Activated B cell treated with CpG ODN at 0.5 μM for 24 hours (primary cell): ENCODE data around the gene MYOM3. TPM values are rescaled to one million over a fixed set of nuclear protein-coding genes. Genes with fewer than 3 reads are reported as not detected.

ENCODE experiments used
- ATAC-seq: fragments of 200-7000 bp; cut with Tn5 transposase; one replicate; pipeline ENCODE4 v1.10.0; 2021; ENCODE audit warnings: low read depth, mild to moderate bottlenecking, moderate library complexity
- CTCF ChIA-PET: fragments of 350-600 bp; sonication (Branson Sonifier 250); formaldehyde crosslinking; loops from one replicate; lab custom pipeline; 2021; ENCODE audit warnings: antibody characterized with exemption; lab: Charles Lee
- POLR2A ChIA-PET: fragments of 350-600 bp; sonication (Branson Sonifier 250); formaldehyde crosslinking; loops from one replicate; lab custom pipeline; 2021; ENCODE audit warnings: antibody characterized with exemption; lab: Charles Lee
- DNase-seq: peaks from one replicate; pipeline ENCODE4 v3.0.0; 2022
- H3K27ac Mint-ChIP-seq: one replicate; pipeline ENCODE4 v1.8.0; 2020; ENCODE audit warnings: mixed read lengths
- H3K27me3 Mint-ChIP-seq: one replicate; pipeline ENCODE4 v1.8.0; 2021; ENCODE audit warnings: mixed read lengths
- H3K36me3 Mint-ChIP-seq: one replicate; pipeline ENCODE4 v1.8.0; 2021; ENCODE audit warnings: low read depth, mixed read lengths
- H3K4me1 Mint-ChIP-seq: one replicate; pipeline ENCODE4 v1.8.0; 2021; ENCODE audit warnings: mixed read lengths
- H3K4me3 Mint-ChIP-seq: one replicate; pipeline ENCODE4 v1.8.0; 2020; ENCODE audit warnings: mild to moderate bottlenecking, mixed read lengths
- H3K9me3 Mint-ChIP-seq: one replicate; pipeline ENCODE4 v1.8.0; 2020; ENCODE audit warnings: mixed read lengths
- intact Hi-C: fragments of 100-400 bp; cut with micrococcal nuclease; formaldehyde crosslinking; loops from one replicate; pipeline ENCODE4 v1.15.1; 2024
- total RNA-seq: library from RNA; stranded (reverse); gene quantifications from 2 replicates; pipeline ENCODE4 v1.2.3, GENCODE V29; 2022
- TF ChIP-seq, protein P1 (sequence below): fragments of 200-600 bp; IDR thresholded peaks from one replicate; pipeline ENCODE4 v1.8.0; 2022; ENCODE audit warnings: antibody characterized with exemption, mild to moderate bottlenecking

MYOM3 gene
- total RNA-seq, 1 donor from 2014 or later: not detected

DNA sequence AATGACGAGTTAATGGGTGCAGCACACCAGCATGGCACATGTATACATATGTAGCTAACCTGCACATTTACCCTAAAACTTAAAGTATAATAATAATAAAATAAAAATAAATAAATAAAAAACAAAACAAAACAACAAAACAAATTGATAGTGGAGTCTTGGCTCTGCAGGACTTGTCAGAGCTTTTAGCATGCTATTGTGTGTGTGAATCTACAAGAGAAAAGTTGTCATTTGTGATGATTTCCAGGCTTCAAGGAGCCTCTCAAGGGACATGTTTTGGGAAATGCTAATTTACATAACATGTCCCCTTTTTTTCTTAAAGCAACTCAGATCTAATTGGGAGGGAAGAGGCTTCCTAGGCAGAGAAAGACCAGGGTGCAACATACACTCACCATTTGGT, 21.9 kb upstream of the MYOM3 start:
- DNase-seq: no peak
- Mint-ChIP-seq H3K27me3 (peaks cover 7% of the 10 kb centered on the region), H3K27ac (no peak overlapping the region), H3K4me1 (no peaks in the 10 kb centered on the region), H3K4me3 (no peak overlapping the region), H3K9me3 (peaks cover 14% of the 10 kb centered on the region), H3K36me3 (peaks cover 3% of the 10 kb centered on the region)
- ChIA-PET POLR2A (no interaction called here), CTCF (interaction anchor here (1.9 kb wide), 1 partner anchor 17 kb away, joined by 4 read pairs; no protein-coding TSS in a partner anchor)
- TF ChIP-seq, protein P1, sequence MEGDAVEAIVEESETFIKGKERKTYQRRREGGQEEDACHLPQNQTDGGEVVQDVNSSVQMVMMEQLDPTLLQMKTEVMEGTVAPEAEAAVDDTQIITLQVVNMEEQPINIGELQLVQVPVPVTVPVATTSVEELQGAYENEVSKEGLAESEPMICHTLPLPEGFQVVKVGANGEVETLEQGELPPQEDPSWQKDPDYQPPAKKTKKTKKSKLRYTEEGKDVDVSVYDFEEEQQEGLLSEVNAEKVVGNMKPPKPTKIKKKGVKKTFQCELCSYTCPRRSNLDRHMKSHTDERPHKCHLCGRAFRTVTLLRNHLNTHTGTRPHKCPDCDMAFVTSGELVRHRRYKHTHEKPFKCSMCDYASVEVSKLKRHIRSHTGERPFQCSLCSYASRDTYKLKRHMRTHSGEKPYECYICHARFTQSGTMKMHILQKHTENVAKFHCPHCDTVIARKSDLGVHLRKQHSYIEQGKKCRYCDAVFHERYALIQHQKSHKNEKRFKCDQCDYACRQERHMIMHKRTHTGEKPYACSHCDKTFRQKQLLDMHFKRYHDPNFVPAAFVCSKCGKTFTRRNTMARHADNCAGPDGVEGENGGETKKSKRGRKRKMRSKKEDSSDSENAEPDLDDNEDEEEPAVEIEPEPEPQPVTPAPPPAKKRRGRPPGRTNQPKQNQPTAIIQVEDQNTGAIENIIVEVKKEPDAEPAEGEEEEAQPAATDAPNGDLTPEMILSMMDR: no peak
- no peak for ATAC-seq
- intact Hi-C loops: no loop called here

DNA sequence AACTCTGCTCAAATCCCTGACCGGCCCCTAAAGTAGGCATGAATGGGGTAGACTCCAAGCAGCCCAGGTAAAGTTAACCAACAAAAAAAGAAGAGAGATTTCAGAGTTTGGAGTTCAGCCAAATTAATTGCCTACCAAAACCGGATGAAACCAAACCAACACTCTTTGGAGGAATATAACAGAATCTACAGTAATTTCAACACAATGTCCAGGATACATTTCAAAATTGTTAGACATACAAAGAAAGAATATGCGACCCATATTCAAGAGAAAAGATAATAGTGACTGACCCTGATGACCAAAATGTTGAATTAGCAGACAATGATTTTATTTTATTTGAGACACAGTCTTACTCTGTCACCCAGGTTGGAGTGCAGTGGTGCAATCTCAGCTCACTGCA, 18.4 kb upstream of the MYOM3 start:
- Mint-ChIP-seq H3K36me3 (peaks cover 3% of the 10 kb centered on the region), H3K27ac (no peak overlapping the region), H3K4me3 (no peak overlapping the region), H3K27me3 (peaks cover 7% of the 10 kb centered on the region), H3K9me3 (peaks cover 12% of the 10 kb centered on the region), H3K4me1 (no peaks in the 10 kb centered on the region)
- ATAC-seq (no peak), DNase-seq (no peak)
- TF ChIP-seq, protein P1: no peak
- ChIA-PET CTCF (no interaction called here), POLR2A (no interaction called here)
- intact Hi-C loops: no loop called here

DNA sequence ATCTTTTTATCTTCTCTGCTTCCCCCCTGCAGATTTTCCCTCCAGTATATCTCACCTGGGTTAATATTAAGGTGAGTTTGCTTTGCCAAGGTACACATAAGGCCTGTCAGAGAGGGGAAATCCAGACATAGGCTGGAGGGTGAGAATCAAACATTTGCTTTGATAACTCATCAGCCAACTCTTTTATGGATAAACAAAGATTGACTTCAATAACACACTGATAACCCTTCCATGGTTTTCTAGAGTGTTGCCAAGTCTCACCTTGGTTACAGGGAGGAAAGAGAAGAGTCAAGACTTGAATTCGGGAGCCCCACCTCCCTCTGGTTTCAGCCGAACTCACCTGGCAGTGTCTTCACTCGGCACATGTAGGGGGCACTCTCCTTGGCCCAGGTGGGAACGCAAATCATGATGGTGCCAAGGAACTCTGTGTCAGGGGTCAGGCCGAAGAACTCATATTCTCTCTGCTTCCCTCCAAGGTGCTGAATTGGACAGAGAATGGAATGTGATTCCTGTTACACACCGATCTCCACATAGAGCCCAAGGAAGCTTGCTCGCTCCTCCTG, 15.9 kb upstream of the MYOM3 start:
- Mint-ChIP-seq H3K4me1 (no peaks in the 10 kb centered on the region), H3K9me3 (peaks cover 5% of the 10 kb centered on the region), H3K27ac (no peak overlapping the region), H3K27me3 (peaks cover 5% of the 10 kb centered on the region), H3K4me3 (no peak overlapping the region), H3K36me3 (peaks cover 3% of the 10 kb centered on the region)
- TF ChIP-seq, protein P1: no peak
- ChIA-PET POLR2A (no interaction called here), CTCF (no interaction called here)
- intact Hi-C loops: no loop called here
- ATAC-seq (no peak), DNase-seq (no peak)

DNA sequence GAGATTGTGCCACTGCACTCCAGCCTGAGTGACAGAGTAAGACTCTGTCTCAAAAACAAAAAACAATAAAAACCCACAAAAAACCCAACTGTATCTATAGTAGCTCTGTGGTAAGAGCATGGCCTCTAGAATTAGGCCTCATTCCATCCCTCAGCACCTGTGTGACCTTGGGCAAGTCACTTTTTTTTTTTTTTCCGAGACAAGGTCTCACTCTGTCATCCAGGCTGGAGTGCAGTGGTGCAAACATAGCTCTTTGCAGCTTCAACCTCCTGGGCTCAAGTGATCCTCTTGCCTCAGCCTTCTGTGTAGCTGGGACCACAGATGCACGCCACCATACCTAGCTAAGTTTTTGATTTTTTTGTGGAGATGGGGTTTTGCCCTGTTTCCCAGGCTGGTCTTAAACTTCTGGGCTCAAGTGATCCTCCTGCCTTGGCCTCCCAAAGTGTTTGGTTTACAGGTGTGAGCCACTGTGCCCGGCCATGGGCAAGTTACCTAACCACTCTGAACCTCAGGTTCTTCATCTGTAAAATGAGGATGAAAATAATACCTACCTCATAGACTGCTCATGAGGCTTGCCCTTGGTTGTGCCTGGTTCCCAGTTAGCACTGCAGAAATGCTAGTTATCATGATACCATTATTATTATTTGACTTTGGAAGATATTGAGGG, 15.3 kb upstream of the MYOM3 start:
- Mint-ChIP-seq H3K27me3 (peaks cover 5% of the 10 kb centered on the region), H3K4me1 (no peaks in the 10 kb centered on the region), H3K9me3 (peaks cover 5% of the 10 kb centered on the region), H3K4me3 (no peak overlapping the region), H3K36me3 (peaks cover 3% of the 10 kb centered on the region), H3K27ac (no peak overlapping the region)
- CTCF ChIA-PET: no interaction called here
- TF ChIP-seq, protein P1: no peak
- intact Hi-C loops: no loop called here
- ATAC-seq (no peak), DNase-seq (no peak)
- POLR2A ChIA-PET: no interaction called here

DNA sequence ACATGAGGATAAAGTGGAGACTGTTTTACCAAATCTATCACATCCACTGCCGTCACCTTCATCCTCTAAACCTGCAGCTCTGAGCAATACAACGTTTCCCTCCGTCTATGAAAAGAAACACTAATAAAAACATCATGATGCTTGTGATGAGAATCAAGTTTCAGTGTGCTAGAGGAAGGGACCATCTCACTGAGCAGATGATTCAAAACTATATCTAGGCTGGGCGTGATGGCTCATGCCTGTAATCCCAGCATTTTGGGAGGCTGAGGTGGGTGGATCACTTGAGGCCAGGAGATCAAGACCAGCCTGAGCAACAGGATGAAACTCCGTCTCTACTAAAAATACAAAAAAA, 14.7 kb upstream of the MYOM3 start:
- intact Hi-C loops: no loop called here
- H3K4me1 Mint-ChIP-seq: no peaks in the 10 kb centered on the region
- H3K36me3 Mint-ChIP-seq: peaks cover 3% of the 10 kb centered on the region
- H3K9me3 Mint-ChIP-seq: peaks cover 5% of the 10 kb centered on the region
- no peak overlapping the region for H3K27ac Mint-ChIP-seq
- ChIA-PET POLR2A (no interaction called here), CTCF (no interaction called here)
- no peak for ATAC-seq
- H3K4me3 Mint-ChIP-seq: no peak overlapping the region
- TF ChIP-seq, protein P1: no peak
- peaks cover 3% of the 10 kb centered on the region for H3K27me3 Mint-ChIP-seq
- DNase-seq: no peak
